GM20431 (cell line): Measurements from ENCODE around the gene HAAO.
"Not testable (repeated sequence)": the region's sequence is repeated elsewhere in the genome, so short reads cannot be mapped to it uniquely, and the experiment has no call there.

Experiments
- in situ Hi-C: fragments of 300-500 bp; cut with MseI, MboI; formaldehyde crosslinking; loops from one replicate; pipeline ENCODE4 v1.15.0; 2020; ENCODE audit warnings: low sequenced_read_pairs; ENCODE audit not compliant: unreplicated experiment

Gene HAAO

DNA sequence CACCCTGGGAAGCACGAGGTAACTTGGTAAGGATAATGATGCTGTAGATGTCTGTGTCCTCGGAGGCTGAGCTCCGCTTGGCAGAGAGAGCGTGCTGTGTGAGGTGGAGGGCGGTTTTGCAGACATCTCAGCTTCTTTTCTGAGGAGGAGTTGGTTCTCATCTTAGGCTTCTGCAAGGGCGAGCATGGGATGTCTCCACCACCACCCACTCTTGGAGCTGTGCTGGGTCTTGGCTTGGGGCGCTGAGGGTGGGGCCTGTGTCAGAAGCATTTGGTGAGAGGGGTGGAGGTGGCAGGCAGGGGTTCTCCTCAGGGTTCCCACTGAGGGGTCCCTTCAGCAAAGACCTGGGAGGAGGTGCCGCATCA is 37.6 kb downstream of the HAAO start:
- in situ Hi-C loops = no loop called here

DNA sequence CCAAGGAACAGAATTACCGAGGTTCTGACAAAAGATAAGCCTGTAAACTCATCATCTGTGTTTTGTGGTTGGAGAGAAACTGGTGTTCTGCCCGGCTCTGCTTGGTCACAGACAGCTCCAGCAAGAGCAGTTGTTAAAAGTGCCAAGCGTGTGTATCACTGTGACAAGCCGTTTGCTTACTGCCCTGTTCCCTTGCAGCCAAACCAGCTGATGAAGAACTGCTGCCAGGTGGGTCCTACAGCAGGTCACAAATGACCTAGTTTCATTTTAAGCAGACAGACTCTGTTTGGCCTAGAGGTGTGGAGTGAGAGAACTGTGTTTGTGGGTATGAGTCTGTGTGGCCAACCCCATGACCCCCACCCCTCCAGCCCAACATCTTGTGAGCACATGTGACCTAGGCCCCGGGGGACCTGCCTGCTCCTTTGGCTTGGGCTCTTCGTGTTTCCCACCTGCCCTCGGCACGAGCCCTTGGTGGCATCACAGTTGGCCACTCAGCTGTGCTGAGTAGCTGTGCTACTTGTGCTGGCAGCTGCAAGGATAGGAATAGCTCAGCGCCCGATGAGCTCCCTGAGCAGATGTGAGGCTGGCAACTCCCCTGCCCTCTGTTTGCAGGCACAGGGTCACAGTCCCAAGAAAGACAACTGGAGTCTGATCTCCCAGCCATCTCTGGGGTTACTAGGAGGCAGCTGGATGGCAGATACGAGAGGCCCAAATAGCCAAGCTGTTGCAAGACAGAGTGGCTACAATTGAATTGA is 38.2 kb downstream of the HAAO start:
- in situ Hi-C loops = no loop called here

DNA sequence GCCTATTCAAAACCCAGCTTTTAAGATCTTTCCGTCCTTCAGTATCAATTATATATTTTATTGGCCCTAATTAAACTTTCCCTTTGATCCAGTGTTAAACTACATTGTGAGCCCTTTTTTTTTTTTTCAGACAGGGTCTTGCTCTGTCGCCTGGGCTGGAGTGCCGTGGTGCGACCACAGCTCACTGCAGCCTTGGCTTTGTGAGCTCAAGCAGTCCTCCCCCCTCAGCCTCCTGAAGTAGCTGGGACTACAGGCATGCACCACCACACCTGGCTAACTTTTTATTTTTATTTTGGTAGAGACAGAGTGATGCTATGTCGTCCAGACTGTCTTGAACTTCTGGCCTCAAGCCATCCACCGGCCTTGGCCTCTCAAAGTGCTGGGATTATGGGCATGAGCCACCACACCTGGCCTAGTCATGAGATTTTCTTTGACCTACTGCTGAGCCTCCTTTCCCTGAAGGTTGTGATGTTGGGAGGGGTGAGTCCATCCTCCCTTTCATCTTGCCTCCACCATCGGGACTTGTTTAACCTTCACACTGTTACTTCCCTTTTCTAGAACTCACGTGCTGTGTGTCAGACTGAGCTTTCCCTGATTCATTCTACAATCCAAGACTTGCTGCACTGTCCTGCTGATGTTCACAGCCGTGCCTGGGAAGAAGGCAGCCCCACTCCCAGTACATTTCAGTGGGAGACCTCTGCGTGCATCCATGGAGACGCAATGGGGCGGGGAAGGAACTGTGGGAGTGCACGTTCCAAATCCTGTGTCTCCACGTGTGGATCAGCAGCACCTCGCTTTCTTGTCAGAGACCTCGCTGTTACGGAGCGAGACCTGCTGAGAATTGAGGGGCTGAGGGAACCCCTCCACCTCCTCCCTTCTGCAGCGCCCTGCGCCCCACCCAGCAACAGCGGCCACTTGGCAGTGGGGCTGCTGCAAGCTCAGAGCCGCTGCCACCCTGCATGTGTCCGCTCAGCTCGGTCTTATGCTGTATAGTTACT is 39.3 kb downstream of the HAAO start:
- in situ Hi-C loops = no loop called here

DNA sequence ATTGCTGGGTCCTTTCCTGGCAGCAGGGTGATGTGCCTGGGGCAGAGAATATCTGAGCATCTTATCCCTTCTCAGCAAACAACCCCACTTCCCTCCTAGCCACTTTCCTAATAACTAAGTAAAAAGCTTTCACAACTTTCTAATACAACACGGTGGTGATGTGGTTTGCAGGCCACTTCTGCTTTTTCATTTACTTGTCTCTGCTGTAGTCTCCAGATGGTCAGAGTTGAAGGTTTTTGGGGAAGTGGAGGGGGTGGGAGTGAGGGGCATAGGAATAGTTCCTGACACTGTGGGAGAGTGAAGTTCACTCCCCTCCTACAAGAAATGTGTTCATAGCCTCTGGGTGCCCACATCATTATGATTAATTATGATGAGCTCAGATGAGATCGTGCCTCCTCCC is 40.1 kb downstream of the HAAO start:
- in situ Hi-C loops = no loop called here

DNA sequence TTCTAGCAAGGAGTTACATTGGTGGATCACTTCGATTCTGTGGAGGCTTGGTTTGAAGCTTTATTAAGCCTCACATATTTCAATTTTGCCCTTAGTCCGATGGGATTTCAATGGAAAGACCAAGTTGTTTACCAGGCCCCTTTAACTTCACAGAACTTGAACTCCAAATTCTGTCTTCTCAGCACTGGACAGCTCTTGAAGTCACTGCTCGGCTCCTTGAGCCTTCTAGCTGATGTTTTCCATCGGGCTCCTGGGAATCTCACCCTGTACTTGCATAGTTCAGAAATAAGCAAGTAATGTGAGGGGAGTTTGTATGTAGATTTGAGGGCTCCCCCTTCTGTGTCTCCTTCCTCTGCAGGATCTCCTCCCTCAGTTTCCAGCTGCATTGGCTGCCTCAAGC is 43.5 kb downstream of the HAAO start:
- in situ Hi-C loops = no loop called here

DNA sequence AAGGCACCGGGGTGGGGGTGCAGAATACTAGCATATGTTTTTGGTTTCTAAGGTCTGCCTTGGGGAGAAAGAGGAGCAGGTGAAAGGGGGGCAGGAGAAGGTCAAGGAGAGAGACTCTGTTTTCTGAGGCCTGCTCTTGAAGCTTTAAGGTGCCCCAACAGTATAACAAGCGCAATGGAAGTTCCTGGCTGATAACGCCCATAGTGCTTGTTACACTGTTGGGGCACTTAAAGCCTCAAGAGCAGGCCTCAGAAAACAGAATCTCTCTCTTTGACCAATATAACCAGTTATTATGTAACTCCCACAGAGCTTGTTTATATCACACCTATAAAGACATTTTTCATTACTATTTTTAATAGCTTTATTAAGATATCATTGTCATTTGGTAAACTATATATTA is 45.0 kb downstream of the HAAO start:
- in situ Hi-C loops = no loop called here

DNA sequence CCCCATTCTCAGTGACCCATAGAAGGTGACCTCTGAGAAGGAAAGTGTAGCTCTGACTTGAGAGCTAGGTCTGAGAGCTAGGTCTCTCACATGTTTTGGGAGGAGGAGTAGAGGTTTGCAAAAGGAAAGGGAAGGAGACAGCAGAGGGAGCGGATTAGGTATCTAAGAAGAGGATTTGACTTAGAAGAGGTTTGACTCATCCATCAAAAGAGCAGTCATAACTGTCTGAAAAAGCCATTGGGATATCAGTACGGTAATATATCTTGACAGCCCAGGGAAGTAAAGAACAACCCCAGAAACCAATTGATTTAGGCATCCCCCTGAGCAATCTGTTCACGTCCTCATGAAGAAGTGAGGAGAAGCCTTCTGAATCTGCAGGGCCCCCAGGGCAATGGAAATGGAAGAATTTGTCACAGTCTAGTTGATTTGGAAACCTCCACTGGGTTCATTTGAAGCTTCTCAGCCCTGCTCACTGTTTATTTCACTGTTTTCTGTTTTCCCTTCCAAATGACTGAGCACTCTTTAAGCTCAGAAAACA is 47.8 kb downstream of the HAAO start:
- in situ Hi-C loops = no loop called here

DNA sequence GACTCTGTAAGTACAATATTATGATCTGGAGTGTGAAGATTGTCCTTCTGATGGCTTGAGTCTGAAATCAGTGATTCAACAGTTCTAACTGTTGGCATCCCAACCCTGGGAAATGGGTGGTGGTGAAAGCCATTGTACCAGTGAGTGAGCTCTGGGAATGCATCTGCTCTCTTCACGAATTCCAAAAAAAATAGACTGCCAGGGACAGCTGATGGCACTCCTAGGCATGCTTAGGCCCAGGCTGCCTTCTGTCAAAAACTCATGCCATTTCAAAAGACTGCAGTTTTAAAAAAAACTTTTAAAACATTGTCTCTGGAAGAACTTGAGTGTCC is 48.8 kb downstream of the HAAO start:
- in situ Hi-C loops = no loop called here

DNA sequence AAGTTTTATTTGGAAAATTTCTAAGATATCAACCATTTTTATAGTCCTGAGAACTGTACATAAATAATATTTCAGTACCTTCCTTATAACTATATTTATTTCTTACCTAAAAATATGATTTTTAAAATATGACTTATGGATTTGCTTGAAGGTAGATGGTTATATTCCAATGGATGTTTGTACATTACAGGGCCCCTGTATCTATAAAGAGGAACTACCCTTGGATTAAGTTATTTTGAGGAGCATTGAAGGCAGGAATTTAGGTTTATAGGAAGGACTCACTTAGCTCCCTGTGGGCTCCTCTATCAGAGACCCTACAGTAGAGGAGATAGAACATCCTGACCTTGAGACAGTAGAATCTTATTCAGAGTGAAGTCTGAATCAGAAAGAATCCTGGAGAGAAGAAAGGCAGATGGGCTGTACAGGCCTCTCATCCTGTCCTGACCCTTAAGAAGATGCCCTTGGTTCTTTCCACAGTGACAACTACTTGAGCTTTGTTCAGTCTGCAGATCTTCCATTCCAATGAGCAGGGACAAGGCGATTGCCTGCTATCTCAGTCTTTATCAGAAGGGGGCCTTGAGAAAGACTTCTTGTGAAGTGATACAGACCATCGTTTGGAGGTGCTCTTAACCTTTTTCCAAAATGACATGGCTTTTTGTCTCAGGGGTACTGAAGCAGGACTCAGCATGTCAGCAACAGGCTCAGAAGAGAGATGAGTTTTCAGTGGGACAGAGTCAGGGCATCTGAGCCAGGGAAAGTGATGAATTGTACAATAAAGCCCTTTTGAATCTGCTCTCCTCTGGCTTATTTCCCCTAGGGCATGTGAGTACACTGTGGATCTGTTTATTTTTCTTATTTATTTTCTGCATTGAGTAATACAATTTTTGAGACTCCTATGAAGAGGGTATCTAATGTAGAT is 49.4 kb downstream of the HAAO start:
- in situ Hi-C loops = no loop called here

DNA sequence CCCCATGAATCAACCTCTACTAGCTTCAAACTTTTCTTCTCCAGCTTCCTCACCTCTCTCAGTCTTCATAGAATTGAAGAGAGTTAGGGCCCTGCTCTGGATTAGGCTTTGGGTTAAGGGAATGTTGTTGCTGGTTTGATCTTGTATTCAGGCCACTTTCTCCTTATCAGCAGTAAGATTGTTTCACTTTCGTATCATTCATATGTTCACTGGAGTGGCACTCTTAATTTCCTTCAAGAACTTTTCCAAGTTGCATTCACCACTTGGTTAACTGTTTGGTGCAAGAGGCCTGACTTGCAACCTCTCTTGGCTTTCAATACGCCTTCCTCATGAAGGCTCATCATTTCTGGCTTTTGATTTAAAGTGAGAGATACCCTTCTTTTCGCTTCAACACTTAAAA is 51.2 kb downstream of the HAAO start:
- in situ Hi-C loops = no loop called here

DNA sequence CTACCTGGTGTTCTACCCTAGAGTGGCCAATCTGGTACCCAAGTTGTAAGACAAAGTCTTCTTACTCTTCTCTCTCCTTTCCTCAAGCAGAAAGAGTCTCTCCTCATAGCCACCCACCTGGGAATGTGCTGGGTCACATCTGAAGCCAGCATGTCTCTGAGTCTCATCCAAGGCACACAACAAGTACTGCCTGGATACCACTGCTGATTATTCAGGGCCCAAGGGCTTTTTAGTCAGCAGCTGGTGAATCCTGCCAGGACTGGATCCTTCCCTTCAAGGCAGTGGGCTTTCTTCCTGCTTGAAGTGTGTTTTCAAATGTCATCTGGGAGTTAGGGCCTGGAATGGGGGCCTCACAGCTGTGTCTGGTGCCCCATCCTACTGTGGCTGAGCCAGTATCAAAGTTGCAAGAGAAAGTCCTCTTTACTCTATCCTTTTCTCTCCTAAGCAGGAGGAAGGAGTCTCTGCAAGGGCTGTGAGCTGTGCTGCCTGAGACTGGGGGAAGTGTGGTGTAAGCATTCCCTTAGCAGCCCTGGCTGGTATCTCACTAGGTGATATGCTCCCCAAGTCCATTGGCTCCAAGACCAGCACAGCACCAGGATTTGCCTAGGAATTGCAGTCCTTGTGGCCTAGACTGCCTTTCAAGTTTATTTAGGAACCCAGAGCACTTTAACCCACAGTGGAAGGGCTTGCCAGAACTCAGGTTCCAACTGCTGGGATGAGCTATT is 55.6 kb downstream of the HAAO start:
- in situ Hi-C loops = no loop called here

DNA sequence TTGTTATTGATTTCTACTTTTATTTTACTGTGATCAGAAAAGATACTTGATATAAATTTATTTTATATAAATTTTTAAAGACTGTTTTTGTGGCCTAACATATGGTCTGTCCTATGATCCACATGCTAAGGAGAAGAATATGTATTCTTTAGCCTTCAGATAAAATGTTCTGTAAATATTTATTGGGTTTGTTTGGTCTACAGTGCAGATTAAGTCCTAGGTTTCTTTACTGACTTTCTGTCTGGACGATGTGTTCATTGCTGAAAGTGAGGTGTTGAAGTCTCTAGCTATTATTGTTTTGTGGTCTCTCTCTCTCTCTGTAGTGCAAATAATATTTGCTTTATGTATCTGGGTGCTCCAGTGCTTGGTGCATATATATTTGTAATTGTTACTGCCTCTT is 58.5 kb downstream of the HAAO start:
- in situ Hi-C loops = no loop called here

DNA sequence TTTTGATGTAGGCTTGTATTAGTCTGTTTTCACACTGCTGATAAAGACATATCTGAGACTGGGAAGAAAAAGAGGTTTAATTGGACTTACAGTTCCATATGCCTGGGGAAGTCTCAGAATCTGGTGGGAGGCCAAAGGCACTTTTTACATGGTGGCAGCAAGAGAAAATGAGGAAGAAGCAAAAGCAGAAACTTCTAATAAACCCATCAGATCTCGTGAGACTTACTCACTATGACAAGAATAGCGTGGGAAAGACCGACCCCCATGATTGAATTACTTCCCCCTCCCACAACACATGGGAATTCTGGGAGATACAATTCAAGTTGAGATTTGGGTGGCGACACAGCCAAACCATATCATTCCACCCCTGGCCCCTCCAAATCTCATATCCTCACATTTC is 61.1 kb downstream of the HAAO start:
- in situ Hi-C loops = not testable (repeated sequence)

DNA sequence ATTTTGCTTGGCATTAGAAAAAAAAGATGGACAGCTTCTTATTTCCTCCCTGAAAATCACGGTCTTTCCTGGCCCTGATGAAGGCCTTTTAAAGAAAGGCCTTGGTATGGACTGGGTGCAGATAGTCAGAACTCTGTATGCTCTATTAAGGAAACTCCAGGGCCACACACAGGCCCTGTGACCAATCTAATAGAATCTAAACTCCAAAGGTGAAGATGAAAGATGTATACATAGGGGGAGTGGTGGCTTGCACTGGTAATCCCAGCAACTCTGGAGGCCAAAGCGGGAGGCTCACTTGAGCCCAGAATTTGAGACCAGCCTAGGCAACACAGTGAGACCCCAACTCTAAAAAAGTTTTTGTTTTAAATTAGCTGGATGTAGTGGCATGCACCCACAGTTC is 65.7 kb downstream of the HAAO start:
- in situ Hi-C loops = no loop called here

DNA sequence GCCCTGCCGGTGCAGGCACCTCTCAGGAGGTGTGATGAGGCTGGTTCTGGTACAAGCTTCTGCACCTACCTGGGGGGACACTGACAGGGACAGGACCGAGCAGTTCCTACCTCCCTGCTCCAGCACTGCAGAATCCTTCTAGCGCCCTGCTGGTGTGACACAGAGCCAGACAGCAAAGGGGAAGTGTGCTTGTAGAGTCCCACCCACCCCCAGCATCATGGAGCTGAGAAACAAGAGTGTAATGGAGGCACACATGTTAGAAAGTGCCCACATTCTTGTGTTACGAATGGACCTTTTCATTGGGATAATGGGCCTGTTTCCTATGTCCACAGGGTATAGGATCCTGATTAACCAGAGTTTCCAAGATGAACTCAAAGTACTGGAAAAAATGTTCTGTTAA is 66.7 kb downstream of the HAAO start:
- in situ Hi-C loops = no loop called here

DNA sequence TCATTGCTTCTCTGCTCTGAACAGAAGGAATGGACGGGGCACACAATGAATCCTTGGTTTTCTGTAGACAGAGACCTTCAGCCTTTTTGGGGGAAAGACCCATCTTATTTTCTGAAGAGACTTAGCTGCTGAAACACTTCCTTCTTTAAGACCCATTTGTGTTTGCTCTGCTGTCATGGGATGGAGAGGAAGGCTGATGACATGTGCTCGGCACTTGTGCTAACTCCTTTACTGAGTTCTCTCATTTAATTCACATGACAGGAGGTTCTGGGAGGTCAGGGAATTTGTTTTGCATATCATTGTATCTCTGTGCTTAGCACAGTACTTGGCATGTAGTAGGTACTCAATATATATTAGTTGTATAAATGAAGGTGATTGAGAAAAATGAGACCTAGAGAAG is 67.5 kb downstream of the HAAO start:
- in situ Hi-C loops = no loop called here

DNA sequence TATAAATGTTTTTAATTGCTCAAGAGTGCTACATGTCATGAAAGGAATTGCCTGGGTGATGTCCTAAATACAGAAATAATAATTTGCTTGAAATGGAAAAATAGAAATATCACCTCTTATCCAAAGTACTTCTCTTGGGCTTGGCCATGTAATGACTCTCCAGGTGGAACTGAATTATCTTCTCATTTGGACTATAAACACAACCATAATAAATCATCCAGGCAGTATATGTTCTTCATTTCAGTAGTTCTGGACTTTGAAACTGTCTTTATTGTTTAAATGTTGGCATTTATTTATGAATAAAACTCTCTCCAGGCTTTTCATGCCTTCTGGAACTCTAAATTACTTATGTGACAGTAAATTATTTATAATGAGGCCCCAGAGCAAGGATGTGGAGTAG is 68.9 kb downstream of the HAAO start:
- in situ Hi-C loops = no loop called here

DNA sequence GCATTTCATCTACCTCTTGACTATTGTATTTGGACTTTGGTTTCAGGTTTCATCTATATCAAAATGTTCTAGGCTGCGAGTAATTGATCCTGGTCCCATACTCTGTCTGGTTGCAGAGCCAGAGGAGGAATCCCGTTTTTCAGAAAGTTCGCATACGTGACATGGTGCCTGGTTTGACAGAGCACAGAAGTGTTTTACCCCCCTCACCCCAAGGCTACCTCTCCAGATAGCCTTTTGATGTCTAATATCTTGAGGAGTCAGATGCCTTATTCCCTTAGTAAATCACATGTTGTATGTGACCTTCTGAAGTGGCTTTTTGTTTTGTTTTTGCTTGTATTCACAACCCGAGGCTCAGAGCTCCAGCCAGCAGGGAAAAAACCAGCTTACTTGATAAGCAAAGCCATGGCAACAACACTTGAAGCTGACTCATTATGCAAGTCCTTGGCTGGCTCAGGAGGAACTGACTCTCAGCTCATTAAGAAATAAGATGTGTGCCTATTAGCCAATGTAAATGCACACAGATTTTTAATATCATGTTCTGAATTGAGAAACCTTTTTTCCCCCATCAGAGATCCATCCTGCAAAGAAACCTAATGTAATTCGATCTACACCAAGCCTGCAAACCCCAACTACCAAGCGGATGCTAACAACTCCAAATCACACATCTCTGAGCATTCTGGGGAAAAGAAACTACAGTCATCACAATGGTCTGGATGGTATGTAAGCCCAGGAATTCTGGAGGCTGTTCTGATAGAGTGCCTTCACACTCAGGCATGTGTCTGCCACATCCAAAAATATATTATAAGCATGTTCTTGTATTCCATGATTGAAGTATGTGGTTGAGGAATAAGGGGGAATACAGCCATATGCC is 69.8 kb downstream of the HAAO start:
- in situ Hi-C loops = no loop called here

DNA sequence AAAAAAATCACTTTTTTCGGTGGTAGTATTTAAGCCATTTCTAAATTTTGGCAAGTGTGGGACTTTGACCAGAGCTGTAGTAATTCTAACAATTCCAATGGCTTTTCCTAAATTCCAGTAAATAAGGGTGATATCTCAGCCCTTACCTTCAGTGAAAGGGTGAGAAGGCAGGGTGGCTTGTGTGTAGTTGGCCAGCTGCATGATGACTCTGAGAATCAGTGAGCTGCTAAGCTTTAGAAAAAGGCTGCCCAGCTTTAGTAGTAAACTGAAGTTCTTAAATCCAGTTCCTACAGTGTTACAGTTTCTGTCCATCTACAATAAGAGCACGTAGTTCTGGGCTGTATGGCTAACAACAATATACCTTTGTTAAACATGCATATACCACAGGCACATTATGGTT is 70.5 kb downstream of the HAAO start:
- in situ Hi-C loops = no loop called here
